ENCODE measurements around the gene CYP2C19. TPM values are rescaled to one million over a fixed set of nuclear protein-coding genes. Genes with fewer than 3 reads are reported as not detected.

The CYP2C19 gene
- total and polyA plus RNA-seq, 5 donors from 2014 or later = not detected

- no peak overlapping the region for H3K4me3 Mint-ChIP-seq
Measured at GRCh38 chr10:94846204-94846603, 83.7 kb downstream of the CYP2C19 start.

GRCh38 chr10:94850766-94851165 is 88.3 kb downstream of the CYP2C19 start:
- H3K36me3 Mint-ChIP-seq = no peaks in the 10 kb centered on the region
- no peaks in the 10 kb centered on the region for H3K4me1 Mint-ChIP-seq
- no peaks in the 10 kb centered on the region for H3K27me3 ChIP-seq (ENCODE audit: control insufficient read depth, insufficient read depth, low read length)
- H3K27me3 Mint-ChIP-seq = no peaks in the 10 kb centered on the region
- H3K9me3 ChIP-seq (ENCODE audit: control insufficient read depth in 2 of 2, low read length in 2 of 2) = no peaks in the 10 kb centered on the region
- H3K27ac Mint-ChIP-seq = no peak overlapping the region
- peaks cover 0 to 15% (median 6%) of the 10 kb centered on the region in 7 donors for H3K9me3 Mint-ChIP-seq
- H3K27ac ChIP-seq (ENCODE audit: insufficient read depth, low read length, poor library complexity, severe bottlenecking) = no peak overlapping the region
- DNase-seq = no peak
- no peaks in the 10 kb centered on the region for H3K4me1 ChIP-seq (ENCODE audit: control insufficient read depth, insufficient read depth, low read length, poor library complexity, severe bottlenecking)
- no peak overlapping the region for H3K4me3 Mint-ChIP-seq
- no peak for ATAC-seq (ENCODE audit: low read depth in 2 of 2)
- no peak overlapping the region for H3K4me3 ChIP-seq (ENCODE audit: low read depth, low read length)
- no peaks in the 10 kb centered on the region for H3K36me3 ChIP-seq (ENCODE audit: control insufficient read depth, insufficient read depth, low read length)

More at GRCh38 chr10:94846204-94846603, 83.7 kb downstream of the CYP2C19 start:
- no peak overlapping the region for H3K27ac ChIP-seq (ENCODE audit: insufficient read depth, low read length, poor library complexity, severe bottlenecking)
- Mint-ChIP-seq H3K36me3 (no peaks in the 10 kb centered on the region), H3K9me3 (peaks cover 0 to 14% (median 3%) of the 10 kb centered on the region in 7 donors), H3K27ac (no peak overlapping the region), H3K4me1 (no peaks in the 10 kb centered on the region), H3K27me3 (no peaks in the 10 kb centered on the region)
- H3K4me3 ChIP-seq (ENCODE audit: low read depth, low read length) = no peak overlapping the region
- DNase-seq (no peak), ATAC-seq (ENCODE audit: low read depth in 2 of 2) (no peak)
- no peaks in the 10 kb centered on the region for H3K4me1 ChIP-seq (ENCODE audit: control insufficient read depth, insufficient read depth, low read length, poor library complexity, severe bottlenecking)
- H3K36me3 ChIP-seq (ENCODE audit: control insufficient read depth, insufficient read depth, low read length) = no peaks in the 10 kb centered on the region
- no peaks in the 10 kb centered on the region for H3K9me3 ChIP-seq (ENCODE audit: control insufficient read depth in 2 of 2, low read length in 2 of 2)
- no peaks in the 10 kb centered on the region for H3K27me3 ChIP-seq (ENCODE audit: control insufficient read depth, insufficient read depth, low read length)

DNA sequence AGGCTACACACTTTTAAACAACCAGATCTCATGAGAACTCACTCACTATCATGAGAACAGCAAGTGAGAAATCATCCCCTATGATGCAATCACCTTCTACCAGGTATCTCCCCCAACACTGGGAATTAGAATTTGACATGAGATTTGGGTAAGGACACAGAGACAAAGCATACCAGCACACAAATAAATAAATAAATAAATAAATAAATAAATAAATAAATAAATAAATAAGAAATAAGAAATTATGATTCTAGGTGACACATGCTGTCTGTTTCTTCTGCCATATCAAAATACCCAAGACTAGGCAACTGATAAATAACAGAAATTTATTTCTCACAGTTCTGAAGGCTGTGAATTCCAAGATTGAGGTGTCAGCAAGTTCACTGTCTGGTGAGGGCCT is 88.8 kb downstream of the CYP2C19 start:
- ATAC-seq (ENCODE audit: low read depth in 2 of 2) (no peak), DNase-seq (no peak)
- H3K9me3 Mint-ChIP-seq = peaks cover 0 to 15% (median 6%) of the 10 kb centered on the region in 7 donors
- Histone ChIP-seq H3K27me3 (ENCODE audit: control insufficient read depth, insufficient read depth, low read length) (no peaks in the 10 kb centered on the region), H3K4me1 (ENCODE audit: control insufficient read depth, insufficient read depth, low read length, poor library complexity, severe bottlenecking) (no peaks in the 10 kb centered on the region), H3K27ac (ENCODE audit: insufficient read depth, low read length, poor library complexity, severe bottlenecking) (no peak overlapping the region), H3K4me3 (ENCODE audit: low read depth, low read length) (no peak overlapping the region), H3K9me3 (ENCODE audit: control insufficient read depth in 2 of 2, low read length in 2 of 2) (no peaks in the 10 kb centered on the region), H3K36me3 (ENCODE audit: control insufficient read depth, insufficient read depth, low read length) (no peaks in the 10 kb centered on the region)
- no peaks in the 10 kb centered on the region for H3K4me1 Mint-ChIP-seq
- no peak overlapping the region for H3K4me3 Mint-ChIP-seq
- H3K36me3 Mint-ChIP-seq = no peaks in the 10 kb centered on the region
- no peak overlapping the region for H3K27ac Mint-ChIP-seq
- H3K27me3 Mint-ChIP-seq = no peaks in the 10 kb centered on the region

DNA sequence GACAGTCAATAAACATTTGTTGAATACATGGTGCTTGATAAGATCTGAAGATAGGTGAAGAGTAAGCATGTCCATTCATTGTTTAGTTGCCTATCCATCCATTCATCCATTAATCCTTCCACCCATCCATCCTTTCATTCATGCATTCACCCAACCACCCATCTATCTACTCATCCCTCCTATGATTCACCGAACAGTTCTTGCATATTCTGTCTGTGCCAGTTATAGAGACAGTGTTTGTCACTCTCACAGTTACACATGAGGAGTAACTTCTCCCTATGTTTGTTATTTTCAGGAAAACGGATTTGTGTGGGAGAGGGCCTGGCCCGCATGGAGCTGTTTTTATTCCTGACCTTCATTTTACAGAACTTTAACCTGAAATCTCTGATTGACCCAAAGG is 90.0 kb downstream of the CYP2C19 start:
- DNase-seq (no peak), ATAC-seq (ENCODE audit: low read depth in 2 of 2) (no peak)
- H3K4me1 Mint-ChIP-seq = no peaks in the 10 kb centered on the region
- no peaks in the 10 kb centered on the region for H3K36me3 Mint-ChIP-seq
- Histone ChIP-seq H3K27ac (ENCODE audit: insufficient read depth, low read length, poor library complexity, severe bottlenecking) (no peak overlapping the region), H3K27me3 (ENCODE audit: control insufficient read depth, insufficient read depth, low read length) (no peaks in the 10 kb centered on the region), H3K4me3 (ENCODE audit: low read depth, low read length) (no peak overlapping the region), H3K36me3 (ENCODE audit: control insufficient read depth, insufficient read depth, low read length) (no peaks in the 10 kb centered on the region), H3K9me3 (ENCODE audit: control insufficient read depth in 2 of 2, low read length in 2 of 2) (no peaks in the 10 kb centered on the region), H3K4me1 (ENCODE audit: control insufficient read depth, insufficient read depth, low read length, poor library complexity, severe bottlenecking) (no peaks in the 10 kb centered on the region)
- no peaks in the 10 kb centered on the region for H3K27me3 Mint-ChIP-seq
- H3K27ac Mint-ChIP-seq = no peak overlapping the region
- H3K4me3 Mint-ChIP-seq = no peak overlapping the region
- H3K9me3 Mint-ChIP-seq = peaks cover 0 to 12% (median 7%) of the 10 kb centered on the region in 7 donors

- Mint-ChIP-seq H3K36me3 (no peaks in the 10 kb centered on the region), H3K4me3 (no peak overlapping the region), H3K27ac (no peak overlapping the region), H3K4me1 (no peaks in the 10 kb centered on the region), H3K9me3 (peaks cover 0 to 12% (median 7%) of the 10 kb centered on the region in 7 donors), H3K27me3 (no peaks in the 10 kb centered on the region)
- ATAC-seq (ENCODE audit: low read depth in 2 of 2) (no peak), DNase-seq (no peak)
- H3K36me3 ChIP-seq (ENCODE audit: control insufficient read depth, insufficient read depth, low read length) = no peaks in the 10 kb centered on the region
- H3K9me3 ChIP-seq (ENCODE audit: control insufficient read depth in 2 of 2, low read length in 2 of 2) = no peaks in the 10 kb centered on the region
- H3K4me1 ChIP-seq (ENCODE audit: control insufficient read depth, insufficient read depth, low read length, poor library complexity, severe bottlenecking) = no peaks in the 10 kb centered on the region
- H3K27me3 ChIP-seq (ENCODE audit: control insufficient read depth, insufficient read depth, low read length) = no peaks in the 10 kb centered on the region
- H3K27ac ChIP-seq (ENCODE audit: insufficient read depth, low read length, poor library complexity, severe bottlenecking) = no peak overlapping the region
- H3K4me3 ChIP-seq (ENCODE audit: low read depth, low read length) = no peak overlapping the region
Measured at GRCh38 chr10:94853065-94853464, 90.6 kb downstream of the CYP2C19 start.

DNA sequence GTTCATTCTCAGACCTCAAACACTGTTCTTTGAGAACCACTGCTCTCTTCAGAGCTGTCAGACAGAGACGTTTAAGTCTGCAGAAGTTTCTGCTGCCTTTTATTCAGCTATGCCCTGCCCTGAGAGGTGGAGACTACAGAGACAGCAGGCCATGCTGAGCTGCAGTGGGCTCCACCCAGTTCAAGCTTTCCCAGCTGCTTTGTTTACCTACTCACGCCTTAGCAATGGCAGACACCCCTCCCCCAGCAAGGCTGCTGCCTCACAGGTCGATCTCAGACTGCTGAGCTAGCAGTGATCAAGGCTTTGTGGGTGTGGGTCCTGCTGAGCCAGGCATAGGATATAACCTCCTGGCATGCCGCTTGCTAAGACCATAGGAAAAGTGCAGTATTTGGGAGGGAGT is 95.5 kb downstream of the CYP2C19 start:
- DNase-seq = no peak
- no peaks in the 10 kb centered on the region for H3K36me3 ChIP-seq (ENCODE audit: control insufficient read depth, insufficient read depth, low read length)

GRCh38 chr10:94859086-94859485 is 96.6 kb downstream of the CYP2C19 start:
- no peaks in the 10 kb centered on the region for H3K36me3 Mint-ChIP-seq
- no peaks in the 10 kb centered on the region for H3K4me1 Mint-ChIP-seq
- H3K4me3 Mint-ChIP-seq = no peak overlapping the region
- H3K9me3 ChIP-seq (ENCODE audit: control insufficient read depth in 2 of 2, low read length in 2 of 2) = no peaks in the 10 kb centered on the region
- no peak overlapping the region for H3K27ac ChIP-seq (ENCODE audit: insufficient read depth, low read length, poor library complexity, severe bottlenecking)
- DNase-seq (no peak), ATAC-seq (ENCODE audit: low read depth in 2 of 2) (no peak)
- H3K4me1 ChIP-seq (ENCODE audit: control insufficient read depth, insufficient read depth, low read length, poor library complexity, severe bottlenecking) = no peaks in the 10 kb centered on the region
- no peak overlapping the region for H3K27ac Mint-ChIP-seq
- H3K9me3 Mint-ChIP-seq = peaks cover 1 to 8% (median 5%) of the 10 kb centered on the region in 7 donors
- H3K36me3 ChIP-seq (ENCODE audit: control insufficient read depth, insufficient read depth, low read length) = no peaks in the 10 kb centered on the region
- no peaks in the 10 kb centered on the region for H3K27me3 ChIP-seq (ENCODE audit: control insufficient read depth, insufficient read depth, low read length)
- peaks cover 5% of the 10 kb centered on the region for H3K27me3 Mint-ChIP-seq
- no peak overlapping the region for H3K4me3 ChIP-seq (ENCODE audit: low read depth, low read length)

More for the DNA sequence above, 95.5 kb downstream of the CYP2C19 start:
- Histone ChIP-seq H3K9me3 (ENCODE audit: control insufficient read depth in 2 of 2, low read length in 2 of 2) (no peaks in the 10 kb centered on the region), H3K27me3 (ENCODE audit: control insufficient read depth, insufficient read depth, low read length) (no peaks in the 10 kb centered on the region), H3K27ac (ENCODE audit: insufficient read depth, low read length, poor library complexity, severe bottlenecking) (no peak overlapping the region), H3K4me3 (ENCODE audit: low read depth, low read length) (no peak overlapping the region), H3K4me1 (ENCODE audit: control insufficient read depth, insufficient read depth, low read length, poor library complexity, severe bottlenecking) (no peaks in the 10 kb centered on the region)
- no peaks in the 10 kb centered on the region for H3K4me1 Mint-ChIP-seq
- H3K27me3 Mint-ChIP-seq = peaks cover 5% of the 10 kb centered on the region
- no peak for ATAC-seq (ENCODE audit: low read depth in 2 of 2)
- H3K27ac Mint-ChIP-seq = no peak overlapping the region
- H3K9me3 Mint-ChIP-seq = peaks cover 1 to 7% (median 4%) of the 10 kb centered on the region in 7 donors
- H3K4me3 Mint-ChIP-seq = no peak overlapping the region
- H3K36me3 Mint-ChIP-seq = no peaks in the 10 kb centered on the region

DNA sequence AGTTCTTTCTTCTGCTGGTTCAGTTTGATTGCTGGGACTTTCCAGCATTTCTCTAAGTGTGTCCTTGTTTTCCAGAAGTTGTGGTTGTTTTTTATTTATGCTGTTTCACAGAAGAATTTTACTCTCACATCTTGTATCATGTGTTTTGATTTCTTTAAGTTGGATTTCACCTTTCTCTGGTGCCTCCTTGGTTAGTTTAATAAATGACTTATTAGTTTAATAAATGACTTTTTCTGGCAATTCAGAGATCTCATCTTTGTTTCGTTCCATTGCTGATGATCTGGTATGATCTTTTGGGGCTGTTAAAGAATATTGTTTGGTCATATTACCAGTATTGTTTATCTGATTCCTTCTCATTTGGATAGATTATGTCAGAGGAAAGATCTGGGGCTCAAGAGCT is 116.2 kb downstream of the CYP2C19 start:
- ATAC-seq (ENCODE audit: low read depth in 2 of 2) = no peak

More for the DNA sequence above, 116.2 kb downstream of the CYP2C19 start:
- Mint-ChIP-seq H3K4me1 (no peaks in the 10 kb centered on the region), H3K4me3 (peak overlapping the region in 1 of 4 donors; percentile 38), H3K27ac (no peak overlapping the region), H3K27me3 (no peaks in the 10 kb centered on the region), H3K9me3 (peaks cover 0 to 10% (median 4%) of the 10 kb centered on the region in 7 donors), H3K36me3 (no peaks in the 10 kb centered on the region)
- no peak overlapping the region for H3K27ac ChIP-seq (ENCODE audit: insufficient read depth, low read length, poor library complexity, severe bottlenecking)
- no peak overlapping the region for H3K4me3 ChIP-seq (ENCODE audit: low read depth, low read length)
- H3K4me1 ChIP-seq (ENCODE audit: control insufficient read depth, insufficient read depth, low read length, poor library complexity, severe bottlenecking) = no peaks in the 10 kb centered on the region
- H3K36me3 ChIP-seq (ENCODE audit: control insufficient read depth, insufficient read depth, low read length) = no peaks in the 10 kb centered on the region
- H3K9me3 ChIP-seq (ENCODE audit: control insufficient read depth in 2 of 2, low read length in 2 of 2) = no peaks in the 10 kb centered on the region
- no peak for DNase-seq
- no peaks in the 10 kb centered on the region for H3K27me3 ChIP-seq (ENCODE audit: control insufficient read depth, insufficient read depth, low read length)
